HPDE6-E6E7 (cell line): ENCODE results near the gene NLK.
"Not testable (repeated sequence)": the region's sequence is repeated elsewhere in the genome, so short reads cannot be mapped to it uniquely, and the experiment has no call there.

Experiments used
- DNase-seq: peaks from one replicate; pipeline ENCODE4 v3.0.0; 2011; ENCODE audit warnings: missing footprints; ENCODE audit errors: extremely low spot score

The NLK gene

DNA sequence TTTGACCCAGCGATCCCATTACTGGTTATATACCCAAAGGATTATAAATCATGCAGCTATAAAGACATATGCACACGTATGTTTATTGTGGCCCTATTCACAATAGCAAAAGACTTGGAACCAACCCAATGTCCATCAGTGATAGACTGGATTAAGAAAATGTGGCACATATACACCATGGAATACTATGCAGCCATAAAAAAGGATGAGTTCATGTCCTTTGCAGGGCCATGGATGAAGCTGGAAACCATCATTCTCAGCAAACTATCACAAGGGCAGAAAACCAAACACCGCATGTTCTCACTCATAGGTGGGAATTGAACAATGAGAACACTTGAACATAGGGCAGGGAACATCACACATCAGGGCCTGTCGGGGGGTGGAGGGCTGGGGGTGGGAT is 112.9 kb downstream of the NLK start:
- DNase-seq = not testable (repeated sequence)

DNA sequence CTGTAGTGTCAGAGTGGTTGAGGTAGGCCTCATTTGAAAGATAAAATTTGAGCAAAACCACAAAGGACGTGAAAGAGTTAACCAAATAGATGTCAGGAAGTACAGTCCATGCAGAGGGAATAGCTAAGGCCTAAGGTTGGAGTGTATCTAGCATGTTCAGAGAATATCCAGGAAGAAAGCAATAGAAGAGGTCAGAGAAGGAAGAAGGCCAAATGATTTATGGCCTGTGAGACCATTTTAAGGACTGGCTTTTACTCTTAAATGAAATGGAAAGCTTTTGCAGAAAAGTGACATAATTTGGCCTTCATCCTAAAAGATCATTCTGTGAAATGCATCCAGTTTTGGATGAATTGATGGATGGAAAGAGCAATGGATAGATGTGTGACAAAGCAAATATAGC is 116.5 kb downstream of the NLK start:
- DNase-seq = no peak

- DNase-seq = no peak
These were observed 117.4 kb downstream of the NLK start for GRCh38 chr17:28159924-28160323.

DNA sequence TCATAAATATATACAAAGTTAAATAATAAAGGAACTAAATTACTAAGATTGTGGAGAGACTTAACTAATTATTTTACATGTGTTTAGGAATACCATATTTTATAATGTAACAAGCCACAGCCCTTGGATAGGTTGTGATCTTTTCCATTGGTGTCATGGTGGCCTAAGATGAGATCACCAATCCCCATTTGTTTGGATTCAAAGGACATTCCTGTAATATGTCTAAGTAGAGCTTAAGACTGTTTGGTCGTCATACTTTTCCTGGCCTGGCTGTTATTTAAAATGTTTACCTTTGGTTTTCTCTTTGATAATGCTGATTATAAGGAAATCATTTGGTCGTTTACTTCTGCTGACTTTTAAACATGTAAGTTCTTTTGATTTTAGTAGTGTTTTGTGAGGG is 118.1 kb downstream of the NLK start:
- DNase-seq = no peak

DNA sequence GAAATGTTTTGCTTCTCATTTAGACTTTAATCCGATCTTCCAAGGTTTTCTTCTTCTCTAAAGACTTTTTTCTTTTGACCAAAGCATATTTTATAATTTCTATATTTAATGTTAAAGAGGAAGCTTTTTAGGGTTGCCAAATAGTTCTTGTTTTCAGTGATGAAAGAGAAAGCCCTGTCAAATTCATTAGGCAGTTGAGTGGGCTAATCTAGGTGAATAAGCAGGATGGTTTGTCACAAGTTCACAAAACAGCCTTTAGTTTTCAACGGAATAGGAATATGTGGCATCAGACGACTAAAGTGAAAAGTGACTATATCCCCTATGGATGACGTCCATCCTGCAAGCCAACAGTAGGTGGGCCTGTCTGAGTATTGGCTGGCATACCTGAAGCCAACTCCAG is 118.8 kb downstream of the NLK start:
- DNase-seq = no peak

GRCh38 chr17:28166478-28166877 is 124.0 kb downstream of the NLK start:
- no peak for DNase-seq

- DNase-seq = no peak
These were observed 127.3 kb downstream of the NLK start for GRCh38 chr17:28169621-28170349.

GRCh38 chr17:28170771-28171170 is 128.3 kb downstream of the NLK start:
- no peak for DNase-seq

GRCh38 chr17:28173031-28173561 is 130.6 kb downstream of the NLK start:
- no peak for DNase-seq

GRCh38 chr17:28173801-28174200 is 131.3 kb downstream of the NLK start:
- DNase-seq = no peak

GRCh38 chr17:28174352-28175046 is 132.0 kb downstream of the NLK start:
- DNase-seq = no peak

DNA sequence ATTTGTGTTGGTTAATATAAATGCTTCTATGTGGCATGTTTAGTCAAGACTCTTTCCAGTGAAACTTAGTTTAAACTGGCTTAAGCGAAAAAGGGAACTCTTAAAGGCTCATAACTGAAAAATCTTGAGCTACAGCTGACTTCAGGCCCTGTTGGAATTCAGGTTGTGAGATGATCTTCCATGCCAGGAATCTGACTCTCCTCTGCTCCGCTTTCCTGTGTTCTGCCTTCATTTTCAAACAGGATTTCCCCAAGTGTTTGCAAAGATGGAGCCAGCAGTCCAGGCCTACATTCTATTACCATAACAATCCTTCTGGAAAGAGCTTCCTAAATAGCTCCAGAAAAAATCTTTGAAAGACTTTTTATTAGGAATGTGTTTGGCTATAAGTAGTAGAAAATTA is 134.9 kb downstream of the NLK start:
- DNase-seq = no peak

DNA sequence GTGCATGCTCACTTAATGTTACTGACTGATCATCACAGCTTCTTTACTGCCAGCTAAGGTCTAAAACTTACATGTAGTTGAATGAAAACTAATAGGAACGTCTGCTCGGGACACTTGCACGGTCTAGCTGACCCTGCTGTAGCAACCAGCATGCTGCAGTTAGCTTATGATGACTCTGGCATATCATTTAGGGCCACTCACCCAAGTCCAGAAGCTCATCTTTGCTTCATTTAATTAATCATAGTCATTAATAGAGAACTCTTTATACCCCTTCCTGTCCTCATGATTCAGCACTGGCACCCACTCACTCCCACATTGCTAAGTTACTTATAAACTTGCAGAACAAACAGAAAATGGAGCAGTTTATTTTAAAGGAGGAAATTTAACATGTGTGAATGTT is 136.3 kb downstream of the NLK start:
- no peak for DNase-seq

DNA sequence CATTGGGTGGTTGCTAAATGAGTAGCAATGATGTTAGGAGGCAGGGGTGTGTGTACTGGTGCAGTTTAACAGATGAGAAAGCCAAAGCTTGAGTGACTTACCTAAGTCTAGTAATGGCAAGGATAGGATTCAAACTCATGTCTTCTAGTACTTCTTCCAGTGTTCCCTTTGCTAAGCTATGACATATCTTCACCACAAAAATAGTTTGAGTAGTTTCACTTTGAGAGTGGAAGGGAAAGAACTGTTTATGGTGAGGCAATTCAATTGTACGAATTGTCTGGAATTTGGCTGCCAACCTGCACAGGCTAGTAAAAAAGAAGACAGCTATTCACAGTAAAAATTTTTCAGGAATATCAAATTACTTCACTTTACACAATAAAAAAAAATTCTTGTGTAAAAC is 138.0 kb downstream of the NLK start:
- no peak for DNase-seq

DNA sequence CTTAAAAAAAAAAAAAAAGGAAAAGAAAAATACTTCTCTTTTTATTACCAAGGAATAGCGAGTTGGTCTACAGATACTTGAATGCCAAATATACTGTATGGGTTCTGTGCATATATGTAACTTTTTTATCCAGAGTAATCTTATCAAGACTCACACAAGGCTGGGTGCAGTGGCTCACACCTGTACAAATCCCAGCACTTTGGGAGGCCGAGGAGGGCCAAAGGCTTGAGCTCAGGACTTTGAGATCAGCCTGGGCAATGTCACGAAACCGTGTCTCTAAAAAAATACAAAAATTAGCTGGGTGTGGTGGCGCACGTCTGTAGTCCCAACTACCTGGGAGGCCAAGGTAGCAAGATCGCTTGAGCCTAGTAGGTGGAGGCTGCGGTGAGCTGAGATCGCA is 139.1 kb downstream of the NLK start:
- DNase-seq = no peak

GRCh38 chr17:28182559-28182958 is 140.1 kb downstream of the NLK start:
- DNase-seq = no peak

DNA sequence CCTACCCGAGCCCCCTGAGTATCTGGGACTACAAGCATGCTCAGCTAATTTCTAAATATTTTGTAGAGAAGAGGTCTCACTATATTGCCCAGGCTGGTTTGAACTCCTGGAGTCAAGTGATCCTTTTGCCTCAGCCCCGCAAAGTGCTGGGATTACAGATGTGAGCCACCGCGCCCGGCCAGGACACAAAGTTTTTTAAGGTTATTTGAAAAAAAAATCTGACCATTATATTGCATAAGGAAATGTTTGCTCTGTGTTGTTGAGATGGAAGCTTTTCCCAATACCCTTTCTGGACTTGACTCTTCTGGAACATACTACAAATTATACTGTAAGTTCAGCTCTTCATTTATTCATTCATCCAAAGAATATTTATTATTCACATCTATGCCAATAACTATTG is 143.2 kb downstream of the NLK start:
- DNase-seq = no peak

GRCh38 chr17:28186472-28186871 is 144.0 kb downstream of the NLK start:
- DNase-seq = not testable (repeated sequence)

DNA sequence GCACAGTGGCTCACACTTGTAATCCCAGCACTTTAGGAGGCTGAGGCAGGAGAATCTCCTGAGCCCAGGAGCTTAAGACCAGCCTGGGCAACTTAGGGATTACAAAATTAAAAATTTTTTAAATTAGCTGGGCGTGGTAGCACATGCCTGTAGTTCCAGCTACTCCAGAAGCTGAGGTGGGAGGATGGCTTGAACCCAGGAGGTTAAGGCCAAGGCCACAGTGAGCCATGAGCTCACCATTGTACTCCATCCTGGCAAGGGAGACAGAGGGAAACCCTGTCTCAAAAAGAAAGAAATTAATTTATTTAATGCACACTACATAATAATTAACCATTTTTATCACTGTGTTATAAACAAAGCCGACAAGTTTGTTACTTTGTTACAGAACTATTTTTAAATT is 145.5 kb downstream of the NLK start:
- no peak for DNase-seq

GRCh38 chr17:28188841-28189263 is 146.4 kb downstream of the NLK start:
- peak; percentile 48 for DNase-seq

DNA sequence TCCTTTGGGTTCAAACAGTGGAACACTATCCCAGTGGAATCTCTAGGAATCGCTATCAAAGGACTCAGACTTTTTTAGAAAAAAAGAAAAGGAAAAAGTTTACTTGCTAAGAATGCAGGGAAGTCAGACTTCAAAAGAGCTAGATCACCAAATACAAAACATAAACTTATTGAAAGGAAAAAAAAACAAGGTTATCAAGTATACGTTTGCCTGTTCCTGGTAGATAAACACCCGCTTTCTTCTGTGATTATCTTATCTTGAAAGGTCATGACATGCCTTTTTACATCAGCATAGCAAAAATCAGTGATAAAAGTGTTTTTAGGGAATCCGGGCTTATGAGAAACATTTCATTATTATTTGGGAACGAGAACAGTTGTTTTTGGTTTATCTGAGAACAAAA is 147.2 kb downstream of the NLK start:
- DNase-seq = no peak

GRCh38 chr17:28191018-28191417 is 148.5 kb downstream of the NLK start:
- no peak for DNase-seq

GRCh38 chr17:28193241-28193640 is 150.8 kb downstream of the NLK start:
- no peak for DNase-seq
